Left cardiac atrium (tissue), 4 donors: ENCODE data around the gene TMEM50B. TPM values are rescaled to one million over a fixed set of nuclear protein-coding genes. Genes with fewer than 3 reads are reported as not detected.
"Not testable (repeated sequence)": the region's sequence is repeated elsewhere in the genome, so short reads cannot be mapped to it uniquely, and the experiment has no call there.

Experiments used
- ATAC-seq, 2 donors: fragments of 200-7000 bp; cut with Tn5 transposase; one replicate each; pipeline ENCODE4 v1.9.1; 2020; ENCODE audit warnings: mild to moderate bottlenecking in 2 of 2, moderate library complexity in 2 of 2
- DNase-seq: peaks from one replicate; pipeline ENCODE4 v3.0.0-alpha.2; 2020
- intact Hi-C, 2 donors: fragments of 100-400 bp; cut with DNase I; formaldehyde crosslinking; loops; one replicate each; pipeline versions ENCODE4 v1.14.1 to v1.15.1; 2022 to 2023
- total RNA-seq, 2 donors: library from RNA; stranded (reverse); fragmentation: NEBNext Ultra II Directional; extraction: Animal tissue kit (Norgen Biotek cat#: 25700); gene quantifications; one replicate each; pipeline ENCODE4 v1.2.1, GENCODE V29; 2021
- donor health status: DM: no; HTN: yes; CAD: no.
- donor health status: DM: no; HTN: yes; CAD: no; lungs with severe emphysema.
- donor health status: DM: yes; HTN: yes; CAD: no.
- donor health status: Dilated cardiomyopathy.

TMEM50B gene
- total RNA-seq, 2 donors from 2014 or later = 33.1 to 39.7 TPM

- DNase-seq (no peak), ATAC-seq (no peak)
- intact Hi-C loops = no loop called here
Measured at GRCh38 chr21:33480481-33481103, 818 bp upstream of the TMEM50B start.

- intact Hi-C loops = loop anchor here in 1 of 2 donors (5.0 kb wide), 1 partner anchor 63 kb away; the partner anchor contains the start of genes GART and SON
- peak; percentile 18 to 39 for ATAC-seq
- DNase-seq = peak; percentile 31
Measured at GRCh38 chr21:33478935-33479678, 667 bp downstream of the TMEM50B start.

- intact Hi-C loops = loop anchor here in 1 of 2 donors (5.0 kb wide), 1 partner anchor 64 kb away; the partner anchor contains the start of genes GART and SON
- no peak for DNase-seq
- ATAC-seq = no peak
Measured at GRCh38 chr21:33478182-33478581, 1.6 kb downstream of the TMEM50B start.

- DNase-seq = no peak
- intact Hi-C loops = loop anchor here in 1 of 2 donors (5.0 kb wide), 1 partner anchor 65 kb away; the partner anchor contains the start of genes GART and SON
- no peak for ATAC-seq
Measured at GRCh38 chr21:33477066-33477465, 2.7 kb downstream of the TMEM50B start.

GRCh38 chr21:33473344-33473743, 6.4 kb downstream of the TMEM50B start:
- ATAC-seq = no peak
- intact Hi-C loops = no loop called here
- DNase-seq = no peak

- DNase-seq (no peak), ATAC-seq (no peak)
- intact Hi-C loops = no loop called here
Measured at GRCh38 chr21:33470701-33471100, 9.1 kb downstream of the TMEM50B start.

GRCh38 chr21:33469183-33469582, 10.6 kb downstream of the TMEM50B start:
- ATAC-seq, intact Hi-C loops: not testable (repeated sequence)

GRCh38 chr21:33461538-33462250, 18.1 kb downstream of the TMEM50B start:
- intact Hi-C loops = no loop called here
- DNase-seq (no peak), ATAC-seq (no peak)

More at GRCh38 chr21:33469183-33469582, 10.6 kb downstream of the TMEM50B start:
- DNase-seq = not testable (repeated sequence)

GRCh38 chr21:33458861-33459260, 20.9 kb downstream of the TMEM50B start:
- DNase-seq (no peak), ATAC-seq (no peak)
- intact Hi-C loops = no loop called here

GRCh38 chr21:33455686-33456446, 23.9 kb downstream of the TMEM50B start:
- intact Hi-C loops = no loop called here
- ATAC-seq (no peak), DNase-seq (no peak)

GRCh38 chr21:33452362-33452761, 27.4 kb downstream of the TMEM50B start:
- DNase-seq = no peak
- intact Hi-C loops = no loop called here
- ATAC-seq = no peak

- ATAC-seq (no peak), DNase-seq (no peak)
- intact Hi-C loops = no loop called here
Measured at GRCh38 chr21:33451634-33452071, 28.1 kb downstream of the TMEM50B start.

GRCh38 chr21:33449616-33450015, 30.2 kb downstream of the TMEM50B start:
- no peak for DNase-seq
- intact Hi-C loops = loop anchor here (10.0 kb wide), 2 partner anchors 245 to 605 kb away; no protein-coding TSS in a partner anchor
- no peak for ATAC-seq

- not testable (repeated sequence) for DNase-seq, ATAC-seq
- intact Hi-C loops = loop anchor here (10.0 kb wide), 2 partner anchors 242 to 602 kb away; no protein-coding TSS in a partner anchor
Measured at GRCh38 chr21:33446620-33447019, 33.2 kb downstream of the TMEM50B start.

GRCh38 chr21:33444499-33444898, 35.3 kb downstream of the TMEM50B start:
- DNase-seq = no peak
- ATAC-seq = no peak
- intact Hi-C loops = loop anchor here (10.0 kb wide), 2 partner anchors 240 to 600 kb away; no protein-coding TSS in a partner anchor

- DNase-seq (no peak), ATAC-seq (no peak)
- intact Hi-C loops = loop anchor here (2.0 to 10.0 kb wide), 3 partner anchors 238 to 598 kb away; no protein-coding TSS in a partner anchor
Measured at GRCh38 chr21:33443194-33443593, 36.6 kb downstream of the TMEM50B start.

GRCh38 chr21:33441489-33442477, 38.0 kb downstream of the TMEM50B start:
- intact Hi-C loops = loop anchor here (2.0 to 10.0 kb wide), 3 partner anchors 237 to 597 kb away; no protein-coding TSS in a partner anchor
- DNase-seq = peak; percentile 58
- peak; percentile 33 to 61 for ATAC-seq
